Muscle of leg (tissue), 11 donors: Measurements from ENCODE around the gene NPAS4. TPM values are rescaled to one million over a fixed set of nuclear protein-coding genes. Genes with fewer than 3 reads are reported as not detected.
A peak's percentile ranks its signal among the peaks of the same experiment; 100 is the strongest.

ENCODE experiments used
- DNase-seq: peaks from one replicate; pipeline ENCODE4 v3.0.0; 2013
- H3K27ac ChIP-seq: one replicate; pipeline ENCODE4 v1.5.1; 2013; ENCODE audit warnings: mild to moderate bottlenecking, low read length, control low read depth
- H3K27me3 ChIP-seq: one replicate; pipeline ENCODE4 v1.6.1; 2013; ENCODE audit warnings: low read length; ENCODE audit not compliant: control insufficient read depth, insufficient read depth
- H3K36me3 ChIP-seq: one replicate; pipeline ENCODE4 v1.6.1; 2013; ENCODE audit warnings: low read length; ENCODE audit not compliant: control insufficient read depth, insufficient read depth
- H3K4me1 ChIP-seq: one replicate; pipeline ENCODE4 v1.6.1; 2013; ENCODE audit warnings: low read length; ENCODE audit not compliant: control insufficient read depth, insufficient read depth
- H3K4me3 ChIP-seq: one replicate; pipeline ENCODE4 v1.5.1; 2013; ENCODE audit warnings: low read length, control low read depth
- H3K9me3 ChIP-seq: replicated peaks from 2 replicates; pipeline ENCODE4 v1.6.1; 2013; ENCODE audit warnings: low read depth, low read length; ENCODE audit not compliant: control insufficient read depth
- WGBS: methylation state at CpG from one replicate; pipeline ENCODE4 v1.1.5; 2013; ENCODE audit warnings: missing lambda C conversion rate; ENCODE audit not compliant: insufficient coverage; 5-methylcytosine and 5-hydroxymethylcytosine counted together
- polyA plus RNA-seq, 8 donors: library from polyadenylated mRNA; unstranded; fragments of 120-200 nt; gene quantifications; one replicate each; pipeline versions ENCODE4 v1.2.1 to v1.2.3, GENCODE V29; 2013; ENCODE audit warnings: inconsistent platforms in 1 of 8, low replicate concordance in 1 of 8; ENCODE audit not compliant: insufficient read length in 8 of 8, insufficient read depth in 1 of 8
- total RNA-seq: library from RNA; stranded (reverse); fragments of 120-200 nt; gene quantifications from one replicate; pipeline ENCODE4 v1.2.4, GENCODE V29; 2013

NPAS4 gene
- total and polyA plus RNA-seq, 9 donors, result 0.05 to 0.57 (median 0.17) TPM; not detected in 1

- peaks cover 26% of the 10 kb centered on the region for H3K4me1 ChIP-seq
Measured at GRCh38 chr11:66467034-66467659, 46.3 kb downstream of the NPAS4 start.

GRCh38 chr11:66467756-66468155 is 46.9 kb downstream of the NPAS4 start:
- Histone ChIP-seq H3K27ac (no peak overlapping the region), H3K4me1 (peaks cover 26% of the 10 kb centered on the region), H3K27me3 (no peaks in the 10 kb centered on the region), H3K36me3 (peaks cover 19% of the 10 kb centered on the region), H3K4me3 (peak overlapping the region; percentile 51), H3K9me3 (no peaks in the 10 kb centered on the region)
- WGBS, result 40% methylated on average over 1 of the region's 6 CpGs
- DNase-seq, result peak; percentile 57

More at GRCh38 chr11:66467034-66467659, 46.3 kb downstream of the NPAS4 start:
- Histone ChIP-seq H3K4me3 (peak overlapping the region; percentile 51), H3K9me3 (no peaks in the 10 kb centered on the region), H3K36me3 (peaks cover 13% of the 10 kb centered on the region), H3K27ac (no peak overlapping the region), H3K27me3 (no peaks in the 10 kb centered on the region)
- WGBS, result 2% methylated on average over 68 of the region's 72 CpGs
- peak; percentile 48 for DNase-seq

GRCh38 chr11:66468691-66469090 is 47.9 kb downstream of the NPAS4 start:
- H3K4me3 ChIP-seq, result no peak overlapping the region
- peaks cover 26% of the 10 kb centered on the region for H3K4me1 ChIP-seq
- WGBS, result 100% methylated on average over 1 of the region's 6 CpGs
- H3K36me3 ChIP-seq, result peaks cover 29% of the 10 kb centered on the region
- H3K9me3 ChIP-seq, result no peaks in the 10 kb centered on the region
- no peak overlapping the region for H3K27ac ChIP-seq
- H3K27me3 ChIP-seq, result no peaks in the 10 kb centered on the region
- no peak for DNase-seq

GRCh38 chr11:66469441-66469840 is 48.6 kb downstream of the NPAS4 start:
- Histone ChIP-seq H3K4me3 (no peak overlapping the region), H3K4me1 (peaks cover 26% of the 10 kb centered on the region), H3K27me3 (no peaks in the 10 kb centered on the region), H3K27ac (no peak overlapping the region), H3K36me3 (peaks cover 36% of the 10 kb centered on the region), H3K9me3 (no peaks in the 10 kb centered on the region)
- WGBS, result no CpG with 5 or more reads among the region's 1 CpG
- no peak for DNase-seq

- Histone ChIP-seq H3K36me3 (peaks cover 37% of the 10 kb centered on the region), H3K4me3 (no peak overlapping the region), H3K4me1 (peaks cover 22% of the 10 kb centered on the region), H3K9me3 (no peaks in the 10 kb centered on the region), H3K27me3 (no peaks in the 10 kb centered on the region), H3K27ac (no peak overlapping the region)
- DNase-seq, result no peak
- WGBS, result 88% methylated on average over 3 of the region's 3 CpGs
Measured at GRCh38 chr11:66470015-66470414, 49.2 kb downstream of the NPAS4 start.

- Histone ChIP-seq H3K27ac (no peak overlapping the region), H3K27me3 (no peaks in the 10 kb centered on the region), H3K4me1 (peaks cover 12% of the 10 kb centered on the region), H3K36me3 (peaks cover 43% of the 10 kb centered on the region), H3K4me3 (no peak overlapping the region), H3K9me3 (no peaks in the 10 kb centered on the region)
- DNase-seq, result no peak
- WGBS, result 94% methylated on average over 5 of the region's 16 CpGs
Measured at GRCh38 chr11:66471142-66471541, 50.3 kb downstream of the NPAS4 start.

GRCh38 chr11:66472054-66472453 is 51.2 kb downstream of the NPAS4 start:
- 91% methylated on average over 6 of the region's 9 CpGs for WGBS

GRCh38 chr11:66473167-66473566 is 52.3 kb downstream of the NPAS4 start:
- no peak overlapping the region for H3K27ac ChIP-seq
- 93% methylated on average over 10 of the region's 11 CpGs for WGBS

More at GRCh38 chr11:66472054-66472453, 51.2 kb downstream of the NPAS4 start:
- Histone ChIP-seq H3K4me3 (no peak overlapping the region), H3K27ac (no peak overlapping the region), H3K9me3 (no peaks in the 10 kb centered on the region), H3K27me3 (no peaks in the 10 kb centered on the region), H3K36me3 (peaks cover 43% of the 10 kb centered on the region), H3K4me1 (peaks cover 15% of the 10 kb centered on the region)
- no peak for DNase-seq

GRCh38 chr11:66473608-66474515 is 53.0 kb downstream of the NPAS4 start:
- no peaks in the 10 kb centered on the region for H3K27me3 ChIP-seq
- no peak for DNase-seq
- WGBS, result 87% methylated on average over 20 of the region's 20 CpGs
- H3K9me3 ChIP-seq, result no peaks in the 10 kb centered on the region
- no peak overlapping the region for H3K4me3 ChIP-seq
- H3K36me3 ChIP-seq, result peaks cover 43% of the 10 kb centered on the region
- H3K4me1 ChIP-seq, result peaks cover 23% of the 10 kb centered on the region
- no peak overlapping the region for H3K27ac ChIP-seq

More at GRCh38 chr11:66473167-66473566, 52.3 kb downstream of the NPAS4 start:
- Histone ChIP-seq H3K36me3 (peaks cover 43% of the 10 kb centered on the region), H3K4me1 (peaks cover 17% of the 10 kb centered on the region), H3K9me3 (no peaks in the 10 kb centered on the region), H3K4me3 (no peak overlapping the region), H3K27me3 (no peaks in the 10 kb centered on the region)
- DNase-seq, result no peak
